WTC11 (cell line): ENCODE measurements around the gene SART3. TPM values are rescaled to one million over a fixed set of nuclear protein-coding genes. Genes with fewer than 3 reads are reported as not detected.

ENCODE experiments used
- ATAC-seq: fragments of 200-7000 bp; cut with Tn5 transposase; 2 replicates; pipeline ENCODE4 v1.10.0; 2021; ENCODE audit warnings: mild to moderate bottlenecking, moderate library complexity
- CTCF ChIA-PET: fragments of 300-600 bp; sonication (Branson Sonifier 250); formaldehyde crosslinking; loops from one replicate; lab custom pipeline; 2021; ENCODE audit warnings: antibody characterized with exemption; lab: Charles Lee
- POLR2A ChIA-PET: fragments of 350-600 bp; sonication (Branson Sonifier 250); formaldehyde crosslinking; loops from one replicate; lab custom pipeline; 2021; ENCODE audit warnings: antibody characterized with exemption; lab: Charles Lee
- DNase-seq: peaks from one replicate; pipeline ENCODE4 v3.0.0; 2021; ENCODE audit warnings: low spot score
- H3K27ac Mint-ChIP-seq: 2 replicates; pipeline ENCODE4 v1.8.0; 2021; ENCODE audit warnings: mixed read lengths
- H3K27me3 Mint-ChIP-seq: 2 replicates; pipeline ENCODE4 v1.8.0; 2021; ENCODE audit warnings: low read depth, mild to moderate bottlenecking, moderate library complexity, mixed read lengths
- H3K36me3 Mint-ChIP-seq: 2 replicates; pipeline ENCODE4 v1.8.0; 2021; ENCODE audit warnings: mixed read lengths
- H3K4me1 Mint-ChIP-seq: 2 replicates; pipeline ENCODE4 v1.8.0; 2022; ENCODE audit warnings: mixed read lengths
- H3K4me3 Mint-ChIP-seq: 2 replicates; pipeline ENCODE4 v1.8.0; 2021; ENCODE audit warnings: mild to moderate bottlenecking, moderate library complexity, mixed read lengths
- H3K9me3 Mint-ChIP-seq: 2 replicates; pipeline ENCODE4 v1.8.0; 2021; ENCODE audit warnings: mixed read lengths
- CBFB ChIP-seq: sonication (generic); formaldehyde crosslinking; IDR thresholded peaks from 2 replicates; pipeline ENCODE4 v1.8.1; 2022; ENCODE audit warnings: mild to moderate bottlenecking, low read depth, missing genetic modification reagents
- GABPB1 ChIP-seq: sonication (generic); formaldehyde crosslinking; IDR thresholded peaks from 2 replicates; pipeline ENCODE4 v1.8.1; 2023; ENCODE audit warnings: mild to moderate bottlenecking, missing genetic modification reagents
- HMGA2 ChIP-seq: fragments of 250-450 bp; sonication (Bioruptor Pico); IDR thresholded peaks from 2 replicates; pipeline ENCODE4 v1.4.0; 2021; ENCODE audit warnings: mild to moderate bottlenecking, moderate library complexity
- IRF2 ChIP-seq: sonication (generic); formaldehyde crosslinking; IDR thresholded peaks from 2 replicates; pipeline ENCODE4 v1.8.0; 2022; ENCODE audit warnings: low read depth, missing genetic modification reagents, borderline replicate concordance
- JUN ChIP-seq: sonication (generic); formaldehyde crosslinking; IDR thresholded peaks from 2 replicates; pipeline ENCODE4 v1.8.0; 2023; ENCODE audit warnings: mild to moderate bottlenecking, missing genetic modification reagents
- MYBL2 ChIP-seq: sonication (generic); formaldehyde crosslinking; IDR thresholded peaks from 2 replicates; pipeline ENCODE4 v1.8.1; 2023; ENCODE audit warnings: mild to moderate bottlenecking, moderate library complexity, missing genetic modification reagents
- NFATC4 ChIP-seq: fragments of 250-450 bp; sonication (Bioruptor Pico); IDR thresholded peaks from 2 replicates; pipeline ENCODE4 v1.9.0; 2021; ENCODE audit warnings: mild to moderate bottlenecking
- NR2C2 ChIP-seq: sonication (generic); formaldehyde crosslinking; IDR thresholded peaks from 2 replicates; pipeline ENCODE4 v1.8.0; 2022; ENCODE audit warnings: mild to moderate bottlenecking, missing genetic modification reagents
- TEAD1 ChIP-seq: sonication (generic); formaldehyde crosslinking; IDR thresholded peaks from 2 replicates; pipeline ENCODE4 v1.8.0; 2022; ENCODE audit warnings: mild to moderate bottlenecking, missing genetic modification reagents
- ZBTB21 ChIP-seq: sonication (generic); formaldehyde crosslinking; IDR thresholded peaks from 2 replicates; pipeline ENCODE4 v1.8.1; 2023; ENCODE audit warnings: mild to moderate bottlenecking, missing genetic modification reagents, borderline replicate concordance
- ZNF232 ChIP-seq: sonication (generic); formaldehyde crosslinking; IDR thresholded peaks from 2 replicates; pipeline ENCODE4 v1.8.0; 2022; ENCODE audit warnings: mild to moderate bottlenecking, missing genetic modification reagents
- ZNF416 ChIP-seq: fragments of 250-450 bp; sonication (Bioruptor Pico); IDR thresholded peaks from 2 replicates; pipeline ENCODE4 v1.9.0; 2021; ENCODE audit warnings: mild to moderate bottlenecking, inconsistent platforms
- total RNA-seq: library from RNA; stranded (reverse); gene quantifications from 3 replicates; pipeline ENCODE4 v1.2.3, GENCODE V29; 2021
- TF ChIP-seq, protein P1 (sequence below): fragments of 250-450 bp; sonication (Bioruptor Pico); IDR thresholded peaks from 2 replicates; pipeline ENCODE4 v1.9.0; 2021; ENCODE audit warnings: moderate library complexity, mild to moderate bottlenecking, inconsistent platforms, borderline replicate concordance
- TF ChIP-seq, protein P2 (sequence below): sonication (generic); formaldehyde crosslinking; IDR thresholded peaks from 2 replicates; pipeline ENCODE4 v1.8.0; 2022; ENCODE audit warnings: missing genetic modification reagents
- TF ChIP-seq, protein P3 (sequence below): sonication (generic); formaldehyde crosslinking; conservative IDR thresholded peaks from 2 replicates; pipeline ENCODE4 v1.8.1; 2023; ENCODE audit warnings: mild to moderate bottlenecking, low read depth, missing genetic modification reagents, moderate library complexity
- TF ChIP-seq, protein P4 (sequence below): sonication (generic); formaldehyde crosslinking; IDR thresholded peaks from 2 replicates; pipeline ENCODE4 v1.8.0; 2022; ENCODE audit warnings: mild to moderate bottlenecking, missing genetic modification reagents
- TF ChIP-seq, protein P5 (sequence below): fragments of 250-450 bp; sonication (Bioruptor Pico); conservative IDR thresholded peaks from 2 replicates; pipeline ENCODE4 v1.9.0; 2021; ENCODE audit warnings: mild to moderate bottlenecking

SART3 gene
- total RNA-seq, 1 experiment from 2014 or later: 91.2 TPM

DNA sequence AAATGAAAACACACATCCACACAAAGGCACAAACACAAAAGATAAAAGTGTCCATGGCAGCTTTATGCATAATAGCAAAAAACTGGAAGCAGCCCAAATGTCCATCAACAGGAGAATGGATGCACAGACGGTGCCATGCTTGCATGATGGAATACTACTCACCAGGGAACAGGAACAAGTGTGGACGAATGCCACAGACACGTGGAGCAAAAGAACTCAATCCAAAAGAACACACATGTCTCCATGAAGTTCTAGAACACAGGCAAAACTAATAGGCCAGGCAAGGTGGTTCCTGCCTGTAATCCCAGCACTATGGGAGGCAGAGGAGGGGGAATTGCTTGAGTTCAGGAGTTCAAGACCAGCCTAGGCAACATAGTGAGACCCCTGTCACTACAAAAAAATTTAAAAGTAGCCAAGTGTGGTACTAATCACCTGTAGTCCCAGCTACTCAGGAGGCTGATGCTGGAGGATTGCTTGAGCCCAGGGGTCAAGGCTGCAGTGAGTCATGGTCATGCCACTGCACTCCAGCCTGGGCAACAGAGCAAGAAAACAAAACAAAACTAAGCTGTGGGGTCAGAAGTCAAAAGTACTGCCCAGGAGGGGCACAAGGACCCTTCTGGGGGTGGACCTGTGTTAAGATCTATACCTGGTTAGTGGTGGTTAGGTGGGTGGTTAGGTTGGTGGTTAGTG is 44.2 kb upstream of the SART3 start:
- Mint-ChIP-seq H3K9me3 (no peaks in the 10 kb centered on the region), H3K36me3 (no peaks in the 10 kb centered on the region), H3K27ac (no peak overlapping the region), H3K4me3 (no peak overlapping the region), H3K27me3 (no peaks in the 10 kb centered on the region), H3K4me1 (peaks cover 12% of the 10 kb centered on the region)
- DNase-seq: no peak
- ATAC-seq: no peak
- TF ChIP-seq, protein P1, sequence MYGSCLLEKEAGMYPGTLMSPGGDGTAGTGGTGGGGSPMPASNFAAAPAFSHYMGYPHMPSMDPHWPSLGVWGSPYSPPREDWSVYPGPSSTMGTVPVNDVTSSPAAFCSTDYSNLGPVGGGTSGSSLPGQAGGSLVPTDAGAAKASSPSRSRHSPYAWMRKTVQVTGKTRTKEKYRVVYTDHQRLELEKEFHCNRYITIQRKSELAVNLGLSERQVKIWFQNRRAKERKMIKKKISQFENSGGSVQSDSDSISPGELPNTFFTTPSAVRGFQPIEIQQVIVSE: no peak
- TF ChIP-seq GABPB1 (CRISPR knock-in tag): no peak
- POLR2A ChIA-PET: no interaction called here
- CTCF ChIA-PET: interaction anchor here (0.7 to 1.5 kb wide), 3 partner anchors 7 to 16 kb away, joined by 3 to 8 read pairs (median 4); no protein-coding TSS in a partner anchor

DNA sequence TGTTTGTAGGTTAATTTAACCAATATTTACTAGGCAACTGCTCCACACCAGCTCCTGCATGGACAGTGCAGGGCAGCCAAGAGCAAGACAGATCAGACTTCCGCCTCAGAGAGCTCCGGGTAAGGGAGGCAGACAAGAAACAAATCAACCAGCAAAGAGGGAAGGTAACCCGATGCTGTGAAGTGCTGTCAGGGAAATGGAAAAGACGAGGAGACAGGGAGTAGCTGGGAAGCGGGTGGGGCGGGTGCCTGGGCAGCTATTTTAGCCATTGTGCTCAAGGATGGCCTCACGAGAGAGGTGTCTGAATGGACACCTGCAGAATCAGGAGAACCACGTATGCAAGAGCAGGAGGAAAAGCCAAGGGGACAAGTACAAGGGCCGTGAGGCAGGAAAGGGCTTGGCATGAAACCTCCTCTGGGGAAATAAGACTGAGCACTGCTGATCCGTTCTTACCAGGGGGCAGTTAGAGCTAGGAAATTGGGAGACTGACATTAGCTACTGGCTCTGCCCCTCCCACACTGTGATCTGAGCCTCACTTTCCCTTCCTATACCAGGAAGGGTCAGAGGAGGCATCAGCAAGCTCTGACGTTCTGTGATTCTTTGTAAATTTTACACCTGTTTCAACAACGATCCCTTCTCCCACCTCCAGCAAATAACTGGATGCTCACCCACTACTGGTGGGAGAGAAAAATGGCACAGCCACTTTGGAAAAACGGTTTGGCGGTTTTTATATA is 43.4 kb upstream of the SART3 start:
- Mint-ChIP-seq H3K27ac (peak overlapping the region; percentile 42; the same call in 1 of the 2 replicates), H3K27me3 (no peaks in the 10 kb centered on the region), H3K4me1 (peaks cover 12% of the 10 kb centered on the region), H3K4me3 (no peak overlapping the region), H3K9me3 (no peaks in the 10 kb centered on the region), H3K36me3 (no peaks in the 10 kb centered on the region)
- ATAC-seq (no peak), DNase-seq (no peak)
- ChIA-PET POLR2A (no interaction called here), CTCF (interaction anchor here (0.7 to 1.5 kb wide), 3 partner anchors 8 to 16 kb away, joined by 4 to 8 read pairs (median 5); no protein-coding TSS in a partner anchor)
- TF ChIP-seq, protein P2, sequence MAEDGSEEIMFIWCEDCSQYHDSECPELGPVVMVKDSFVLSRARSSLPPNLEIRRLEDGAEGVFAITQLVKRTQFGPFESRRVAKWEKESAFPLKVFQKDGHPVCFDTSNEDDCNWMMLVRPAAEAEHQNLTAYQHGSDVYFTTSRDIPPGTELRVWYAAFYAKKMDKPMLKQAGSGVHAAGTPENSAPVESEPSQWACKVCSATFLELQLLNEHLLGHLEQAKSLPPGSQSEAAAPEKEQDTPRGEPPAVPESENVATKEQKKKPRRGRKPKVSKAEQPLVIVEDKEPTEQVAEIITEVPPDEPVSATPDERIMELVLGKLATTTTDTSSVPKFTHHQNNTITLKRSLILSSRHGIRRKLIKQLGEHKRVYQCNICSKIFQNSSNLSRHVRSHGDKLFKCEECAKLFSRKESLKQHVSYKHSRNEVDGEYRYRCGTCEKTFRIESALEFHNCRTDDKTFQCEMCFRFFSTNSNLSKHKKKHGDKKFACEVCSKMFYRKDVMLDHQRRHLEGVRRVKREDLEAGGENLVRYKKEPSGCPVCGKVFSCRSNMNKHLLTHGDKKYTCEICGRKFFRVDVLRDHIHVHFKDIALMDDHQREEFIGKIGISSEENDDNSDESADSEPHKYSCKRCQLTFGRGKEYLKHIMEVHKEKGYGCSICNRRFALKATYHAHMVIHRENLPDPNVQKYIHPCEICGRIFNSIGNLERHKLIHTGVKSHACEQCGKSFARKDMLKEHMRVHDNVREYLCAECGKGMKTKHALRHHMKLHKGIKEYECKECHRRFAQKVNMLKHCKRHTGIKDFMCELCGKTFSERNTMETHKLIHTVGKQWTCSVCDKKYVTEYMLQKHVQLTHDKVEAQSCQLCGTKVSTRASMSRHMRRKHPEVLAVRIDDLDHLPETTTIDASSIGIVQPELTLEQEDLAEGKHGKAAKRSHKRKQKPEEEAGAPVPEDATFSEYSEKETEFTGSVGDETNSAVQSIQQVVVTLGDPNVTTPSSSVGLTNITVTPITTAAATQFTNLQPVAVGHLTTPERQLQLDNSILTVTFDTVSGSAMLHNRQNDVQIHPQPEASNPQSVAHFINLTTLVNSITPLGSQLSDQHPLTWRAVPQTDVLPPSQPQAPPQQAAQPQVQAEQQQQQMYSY (CRISPR knock-in tag): peak; percentile 55
- TF ChIP-seq, protein P3, sequence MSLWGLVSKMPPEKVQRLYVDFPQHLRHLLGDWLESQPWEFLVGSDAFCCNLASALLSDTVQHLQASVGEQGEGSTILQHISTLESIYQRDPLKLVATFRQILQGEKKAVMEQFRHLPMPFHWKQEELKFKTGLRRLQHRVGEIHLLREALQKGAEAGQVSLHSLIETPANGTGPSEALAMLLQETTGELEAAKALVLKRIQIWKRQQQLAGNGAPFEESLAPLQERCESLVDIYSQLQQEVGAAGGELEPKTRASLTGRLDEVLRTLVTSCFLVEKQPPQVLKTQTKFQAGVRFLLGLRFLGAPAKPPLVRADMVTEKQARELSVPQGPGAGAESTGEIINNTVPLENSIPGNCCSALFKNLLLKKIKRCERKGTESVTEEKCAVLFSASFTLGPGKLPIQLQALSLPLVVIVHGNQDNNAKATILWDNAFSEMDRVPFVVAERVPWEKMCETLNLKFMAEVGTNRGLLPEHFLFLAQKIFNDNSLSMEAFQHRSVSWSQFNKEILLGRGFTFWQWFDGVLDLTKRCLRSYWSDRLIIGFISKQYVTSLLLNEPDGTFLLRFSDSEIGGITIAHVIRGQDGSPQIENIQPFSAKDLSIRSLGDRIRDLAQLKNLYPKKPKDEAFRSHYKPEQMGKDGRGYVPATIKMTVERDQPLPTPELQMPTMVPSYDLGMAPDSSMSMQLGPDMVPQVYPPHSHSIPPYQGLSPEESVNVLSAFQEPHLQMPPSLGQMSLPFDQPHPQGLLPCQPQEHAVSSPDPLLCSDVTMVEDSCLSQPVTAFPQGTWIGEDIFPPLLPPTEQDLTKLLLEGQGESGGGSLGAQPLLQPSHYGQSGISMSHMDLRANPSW (CRISPR knock-in tag): no peak

DNA sequence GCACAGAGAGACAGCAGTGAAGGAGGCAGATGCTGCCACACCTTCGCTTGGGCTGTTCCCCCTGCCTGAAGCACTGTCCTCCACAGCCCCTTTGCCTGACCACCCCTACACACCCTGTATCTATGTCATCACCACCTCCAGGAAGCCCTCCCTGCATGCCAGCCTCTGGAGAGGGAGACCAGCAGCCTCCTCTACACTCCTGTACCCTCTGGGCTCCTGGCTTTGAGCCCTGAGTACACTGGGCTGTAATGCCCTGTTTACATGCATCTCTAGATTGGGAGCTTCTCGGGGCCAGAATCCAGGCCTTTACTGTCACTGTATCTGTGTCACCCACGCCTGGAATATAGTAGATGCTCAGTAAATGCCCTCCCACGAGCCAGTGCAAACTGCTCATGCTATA is 42.8 kb upstream of the SART3 start:
- TF ChIP-seq NFATC4 (CRISPR knock-in tag): no peak
- no peak for TF ChIP-seq HMGA2 (CRISPR knock-in tag)
- TF ChIP-seq MYBL2 (CRISPR knock-in tag): no peak
- TF ChIP-seq TEAD1: no peak
- TF ChIP-seq GABPB1 (CRISPR knock-in tag): no peak
- TF ChIP-seq, protein P4, sequence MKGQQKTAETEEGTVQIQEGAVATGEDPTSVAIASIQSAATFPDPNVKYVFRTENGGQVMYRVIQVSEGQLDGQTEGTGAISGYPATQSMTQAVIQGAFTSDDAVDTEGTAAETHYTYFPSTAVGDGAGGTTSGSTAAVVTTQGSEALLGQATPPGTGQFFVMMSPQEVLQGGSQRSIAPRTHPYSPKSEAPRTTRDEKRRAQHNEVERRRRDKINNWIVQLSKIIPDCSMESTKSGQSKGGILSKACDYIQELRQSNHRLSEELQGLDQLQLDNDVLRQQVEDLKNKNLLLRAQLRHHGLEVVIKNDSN (CRISPR knock-in tag): no peak
- no peak for TF ChIP-seq IRF2
- TF ChIP-seq, protein P5, sequence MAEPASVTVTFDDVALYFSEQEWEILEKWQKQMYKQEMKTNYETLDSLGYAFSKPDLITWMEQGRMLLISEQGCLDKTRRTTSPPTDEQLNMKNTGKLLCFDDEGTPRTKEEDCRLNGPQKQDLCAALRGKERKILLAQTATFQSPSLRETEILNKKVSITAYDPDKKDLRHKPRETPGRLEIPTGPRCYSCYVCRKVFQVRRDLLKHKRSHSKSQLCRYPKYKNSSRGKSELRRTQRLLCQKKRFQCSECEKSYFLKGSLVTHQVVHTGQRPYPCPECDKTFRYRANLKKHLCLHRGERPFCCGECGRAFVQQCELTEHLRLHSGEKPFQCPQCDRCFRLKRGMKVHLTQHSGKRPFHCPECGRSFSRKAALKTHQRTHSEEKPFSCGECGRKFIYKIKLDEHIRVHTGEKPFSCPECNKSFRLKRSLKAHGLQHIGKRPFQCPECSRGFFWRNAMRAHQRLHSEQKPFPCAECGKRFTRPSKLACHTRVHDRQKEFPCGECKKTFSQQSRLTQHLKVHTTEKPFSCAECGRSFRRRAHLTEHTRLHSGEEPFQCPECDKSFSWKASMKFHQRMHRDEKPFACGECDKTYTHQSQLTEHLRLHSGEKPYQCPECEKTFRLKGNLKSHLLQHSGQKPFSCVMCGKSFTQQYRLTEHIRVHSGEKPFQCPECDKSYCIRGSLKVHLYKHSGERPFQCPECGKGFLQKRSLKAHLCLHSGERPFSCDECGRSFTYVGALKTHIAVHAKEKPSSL (CRISPR knock-in tag): no peak
- no peak for TF ChIP-seq ZNF416 (CRISPR knock-in tag)
- no peak for TF ChIP-seq ZNF232
- TF ChIP-seq JUN (CRISPR knock-in tag): no peak
- no peak for TF ChIP-seq NR2C2
- no peak for TF ChIP-seq ZBTB21 (CRISPR knock-in tag)
- no peak for TF ChIP-seq CBFB (CRISPR knock-in tag)
- TF ChIP-seq, all 79 proteins: peak for 0
- CTCF ChIA-PET: interaction anchor here (1.4 to 1.5 kb wide), 2 partner anchors 9 to 17 kb away, joined by 4 to 8 read pairs; no protein-coding TSS in a partner anchor
- Mint-ChIP-seq H3K4me1 (peaks cover 12% of the 10 kb centered on the region), H3K36me3 (no peaks in the 10 kb centered on the region), H3K4me3 (no peak overlapping the region), H3K27me3 (no peaks in the 10 kb centered on the region), H3K27ac (no peak overlapping the region; the same call in 1 of the 2 replicates), H3K9me3 (no peaks in the 10 kb centered on the region)
- DNase-seq (no peak), ATAC-seq (no peak)
- POLR2A ChIA-PET: no interaction called here
